Activated CD8-positive, alpha-beta memory T cell treated with anti-CD3 and anti-CD28 coated beads, Interleukin-2, amount 50 U/mL, for 1 hour (primary cell): ENCODE data around the gene SCAND1.

Source experiments
- DNase-seq: peaks from one replicate; pipeline ENCODE4 v3.0.0-alpha.2; 2020; ENCODE audit errors: extremely low read depth

SCAND1 gene

GRCh38 chr20:35907017-35907701 lies 47.1 kb downstream of the SCAND1 start:
- no peak for DNase-seq

DNA sequence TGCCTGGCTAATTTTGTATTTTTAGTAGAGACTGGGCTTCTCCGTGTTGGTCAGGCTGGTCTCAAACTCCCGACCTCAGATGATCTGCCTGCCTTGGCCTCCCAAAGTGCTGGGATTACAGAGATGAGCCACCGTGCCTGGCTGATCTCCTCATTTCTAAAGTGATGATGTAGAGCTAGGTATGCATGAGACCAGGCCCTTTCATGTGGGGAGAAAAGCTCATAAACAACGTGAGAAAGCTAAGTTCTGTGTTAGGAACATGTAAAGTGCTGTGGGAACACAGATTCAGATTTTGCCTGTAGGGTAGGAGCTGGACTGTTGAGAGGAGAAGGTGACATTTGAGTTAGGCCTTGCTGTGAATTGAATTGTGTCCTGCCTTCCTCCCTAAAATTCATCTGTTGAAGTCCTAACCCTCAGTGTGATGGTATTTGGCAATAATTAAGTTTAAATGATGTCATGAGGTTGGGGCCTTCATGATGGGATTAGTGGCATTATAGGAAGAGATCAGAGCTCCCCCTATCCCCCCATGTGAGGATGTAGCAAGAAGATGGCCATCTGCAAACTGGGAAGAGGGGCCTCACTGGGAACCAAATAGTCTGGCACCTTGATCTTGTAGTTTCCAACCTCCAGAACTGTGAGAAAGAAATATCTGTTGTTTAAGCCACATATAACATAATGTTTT lies 49.2 kb downstream of the SCAND1 start:
- no peak for DNase-seq

- no peak for DNase-seq
These were observed 50.5 kb downstream of the SCAND1 start for GRCh38 chr20:35903843-35904242.
